Body of pancreas (tissue), 4 donors: ENCODE measurements around the gene KLK7. TPM values are rescaled to one million over a fixed set of nuclear protein-coding genes. Genes with fewer than 3 reads are reported as not detected.

ENCODE experiments used
- ATAC-seq: fragments of 150-250 bp; one replicate; pipeline ENCODE4 v1.9.1; 2016
- DNase-seq, 4 donors: peaks; one replicate each; pipeline ENCODE4 v3.0.0-alpha.2; 2019
- H3K27ac ChIP-seq, 4 donors: fragments of 200-600 bp; sonication (generic); 1 replicate in 3 of 4; 2 replicates in 1 of 4; pipeline versions ENCODE4 v1.5.1 to v1.6.1; 2016 to 2019; ENCODE audit warnings: mild to moderate bottlenecking in 1 of 4, mixed read lengths in 1 of 4, moderate library complexity in 1 of 4
- H3K27me3 ChIP-seq, 2 donors: fragments of 200-600 bp; sonication (generic); one replicate each; pipeline ENCODE4 v1.6.0; 2016; ENCODE audit warnings: mild to moderate bottlenecking in 1 of 2
- H3K36me3 ChIP-seq, 2 donors: fragments of 200-600 bp; sonication (generic); replicated peaks in 1 of 2; 2 replicates each; pipeline ENCODE4 v1.5.1; 2016; ENCODE audit warnings: low read depth in 2 of 2; ENCODE audit not compliant: insufficient read depth in 1 of 2
- H3K4me1 ChIP-seq: fragments of 200-600 bp; sonication (generic); one replicate; pipeline ENCODE4 v1.6.0; 2016
- H3K4me3 ChIP-seq, 2 donors: fragments of 200-600 bp; sonication (generic); 1 replicate in 1 of 2; 2 replicates in 1 of 2; pipeline ENCODE4 v1.5.1; 2016 to 2019
- H3K9me3 ChIP-seq, 3 donors: fragments of 200-600 bp; sonication (generic); 1 replicate in 2 of 3; 2 replicates in 1 of 3; pipeline ENCODE4 v1.5.1; 2016
- POLR2A ChIP-seq, 3 donors: fragments of 450-650 bp; IDR thresholded peaks; one replicate each; pipeline ENCODE4 v1.6.1; 2016; ENCODE audit warnings: antibody characterized with exemption in 3 of 3, mild to moderate bottlenecking in 2 of 3
- WGBS, 2 donors: methylation state at CpG; one replicate each; pipeline ENCODE4 v1.1.5; 2017; 5-methylcytosine and 5-hydroxymethylcytosine counted together
- intact Hi-C: fragments of 100-400 bp; cut with DNase I; formaldehyde crosslinking; loops from one replicate; pipeline ENCODE4 v1.15.1; 2023
- total RNA-seq, 2 donors: library from RNA; depleted of rRNA; stranded (reverse); fragments of >200 nt; gene quantifications; one replicate each; pipeline ENCODE4 v1.1.0, GENCODE V29; 2016
- TF ChIP-seq, protein P1 (sequence below), 7 experiments: fragments of 450-650 bp in 4 of 7; fragments of 200-600 bp in 3 of 7; sonication (generic) in 3 of 7; IDR thresholded peaks; one replicate each; pipeline ENCODE4 v1.5.1; 2016 to 2019; ENCODE audit warnings: antibody characterized with exemption in 7 of 7

The KLK7 gene
- total RNA-seq, 2 donors from 2014 or later = 4.2 TPM; not detected in 1

DNA sequence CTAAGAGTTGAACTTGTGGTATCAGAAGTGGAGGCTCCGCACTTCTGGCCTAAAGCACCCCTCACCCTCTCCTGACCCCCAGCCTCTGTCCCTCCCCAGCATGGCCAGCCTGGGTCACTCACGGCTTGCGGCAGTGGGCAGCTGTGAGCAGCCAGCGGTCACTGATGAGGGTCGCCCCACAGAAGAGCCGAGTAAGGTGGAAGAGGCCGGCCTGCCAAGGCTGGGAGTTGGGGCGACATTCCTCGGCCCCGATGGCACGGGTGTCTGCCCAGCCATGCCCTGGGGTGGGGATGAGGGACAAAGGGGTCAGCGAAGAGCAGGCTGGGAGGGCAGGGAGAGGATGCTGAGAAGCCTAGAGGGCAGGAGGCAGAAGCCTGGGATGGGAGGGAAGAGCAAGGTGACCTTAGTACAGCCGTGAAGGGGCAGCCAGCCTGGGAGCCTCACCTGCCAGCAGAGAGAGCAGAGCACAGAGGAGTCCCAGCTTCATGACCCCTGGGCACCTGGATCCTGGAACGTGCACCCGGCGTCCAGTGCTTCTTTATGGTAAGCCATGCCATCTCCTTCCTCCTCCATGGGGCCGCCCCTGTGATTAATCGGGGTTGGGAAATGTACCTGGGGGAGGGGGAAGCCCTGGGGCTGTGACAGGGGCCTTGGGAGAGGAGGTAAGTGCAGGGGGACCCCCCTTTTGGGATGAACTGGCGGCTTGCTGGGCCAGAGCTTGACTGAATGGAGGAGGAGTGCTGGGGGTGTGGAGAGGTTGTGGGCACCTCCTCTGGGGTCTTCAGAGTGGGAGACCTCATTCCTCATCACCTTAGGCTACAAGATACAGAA lies 25.6 kb upstream of the KLK7 start:
- H3K36me3 ChIP-seq = no peaks in the 10 kb centered on the region
- WGBS, 2 donors = 42 to 59% methylated on average over 6 to 19 of the region's 19 CpGs
- no peak for DNase-seq
- H3K4me1 ChIP-seq = no peaks in the 10 kb centered on the region
- intact Hi-C loops = no loop called here
- peaks cover 0 to 1% of the 10 kb centered on the region in 2 donors for H3K27me3 ChIP-seq
- ATAC-seq = no peak
- H3K4me3 ChIP-seq = no peak overlapping the region
- no peaks in the 10 kb centered on the region for H3K9me3 ChIP-seq
- TF ChIP-seq, protein P1, sequence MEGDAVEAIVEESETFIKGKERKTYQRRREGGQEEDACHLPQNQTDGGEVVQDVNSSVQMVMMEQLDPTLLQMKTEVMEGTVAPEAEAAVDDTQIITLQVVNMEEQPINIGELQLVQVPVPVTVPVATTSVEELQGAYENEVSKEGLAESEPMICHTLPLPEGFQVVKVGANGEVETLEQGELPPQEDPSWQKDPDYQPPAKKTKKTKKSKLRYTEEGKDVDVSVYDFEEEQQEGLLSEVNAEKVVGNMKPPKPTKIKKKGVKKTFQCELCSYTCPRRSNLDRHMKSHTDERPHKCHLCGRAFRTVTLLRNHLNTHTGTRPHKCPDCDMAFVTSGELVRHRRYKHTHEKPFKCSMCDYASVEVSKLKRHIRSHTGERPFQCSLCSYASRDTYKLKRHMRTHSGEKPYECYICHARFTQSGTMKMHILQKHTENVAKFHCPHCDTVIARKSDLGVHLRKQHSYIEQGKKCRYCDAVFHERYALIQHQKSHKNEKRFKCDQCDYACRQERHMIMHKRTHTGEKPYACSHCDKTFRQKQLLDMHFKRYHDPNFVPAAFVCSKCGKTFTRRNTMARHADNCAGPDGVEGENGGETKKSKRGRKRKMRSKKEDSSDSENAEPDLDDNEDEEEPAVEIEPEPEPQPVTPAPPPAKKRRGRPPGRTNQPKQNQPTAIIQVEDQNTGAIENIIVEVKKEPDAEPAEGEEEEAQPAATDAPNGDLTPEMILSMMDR (IDR thresholded peaks at IDR 0.05) = no peak
- no peak for TF ChIP-seq POLR2A (IDR thresholded peaks at IDR 0.05)
- no peak overlapping the region for H3K27ac ChIP-seq

DNA sequence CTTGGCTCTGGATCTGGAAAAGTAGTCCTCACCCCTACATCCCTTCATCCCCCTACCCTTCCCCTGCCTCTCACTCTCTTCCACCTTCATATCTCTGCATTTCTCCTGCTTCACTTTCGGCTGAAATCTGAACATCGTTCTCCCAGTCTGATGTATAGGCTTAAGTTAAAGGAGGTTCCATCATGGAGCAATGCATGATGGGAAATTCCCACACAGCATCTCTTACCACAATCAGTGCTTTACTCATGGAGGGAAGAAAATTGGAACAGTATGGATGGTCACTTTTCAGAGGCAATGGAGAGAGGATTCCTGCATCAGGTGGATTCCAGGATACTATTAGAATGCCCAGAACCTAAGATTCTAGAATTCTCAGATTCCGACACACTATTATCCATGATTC lies 23.8 kb upstream of the KLK7 start:
- ATAC-seq (no peak), DNase-seq (no peak)
- no peaks in the 10 kb centered on the region for H3K9me3 ChIP-seq
- H3K27ac ChIP-seq = no peak overlapping the region
- H3K4me3 ChIP-seq = no peak overlapping the region
- intact Hi-C loops = no loop called here
- TF ChIP-seq POLR2A (IDR thresholded peaks at IDR 0.05) = no peak
- TF ChIP-seq, protein P1 (IDR thresholded peaks at IDR 0.05) = no peak
- WGBS, 2 donors = 60 to 63% methylated on average over 3 of the region's 3 CpGs
- H3K4me1 ChIP-seq = no peaks in the 10 kb centered on the region
- no peaks in the 10 kb centered on the region for H3K27me3 ChIP-seq
- no peaks in the 10 kb centered on the region for H3K36me3 ChIP-seq

DNA sequence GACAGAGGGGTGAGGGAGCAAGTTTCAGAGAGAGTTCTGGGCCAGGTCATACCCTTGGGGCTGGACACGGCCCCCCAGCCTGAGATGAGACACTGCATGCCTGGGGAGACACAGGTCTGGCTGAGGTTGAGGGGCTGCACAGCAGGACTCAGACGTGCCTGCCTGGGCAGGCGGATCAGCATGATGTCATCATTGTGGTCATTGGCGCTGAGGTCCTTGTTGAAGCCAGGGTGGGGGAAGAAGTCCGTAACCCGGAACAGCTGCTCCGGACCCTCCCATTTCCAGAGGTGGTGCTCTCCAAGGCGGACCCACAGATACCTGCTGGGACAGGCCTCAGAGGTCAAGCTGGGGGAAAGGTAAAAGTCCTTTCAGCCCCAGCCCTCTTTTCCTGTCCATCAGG lies 22.7 kb upstream of the KLK7 start:
- WGBS, 2 donors = 30 to 31% methylated on average over 7 to 8 of the region's 8 CpGs

DNA sequence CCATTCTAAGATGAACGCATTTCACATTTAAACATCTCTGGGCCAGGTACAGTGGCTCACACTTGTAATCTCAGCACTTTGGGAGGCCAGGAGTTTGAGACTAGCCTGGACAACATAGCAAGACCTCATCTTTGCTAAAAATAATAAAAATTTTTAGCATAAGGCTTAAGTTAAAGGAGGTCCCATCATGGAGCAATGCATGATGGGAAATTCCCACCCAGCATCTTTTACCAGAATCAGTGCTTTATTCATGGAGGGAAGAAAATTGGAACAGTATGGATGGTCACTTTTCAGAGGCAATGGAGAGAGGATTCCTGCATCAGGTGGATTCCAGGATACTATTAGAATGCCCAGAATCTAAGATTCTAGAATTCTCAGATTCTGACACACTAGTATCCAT lies 21.5 kb upstream of the KLK7 start:
- intact Hi-C loops = no loop called here
- TF ChIP-seq, protein P1 (IDR thresholded peaks at IDR 0.05) = no peak
- TF ChIP-seq POLR2A (IDR thresholded peaks at IDR 0.05) = no peak
- ATAC-seq (no peak), DNase-seq (no peak)
- H3K27me3 ChIP-seq = no peaks in the 10 kb centered on the region
- H3K9me3 ChIP-seq = no peaks in the 10 kb centered on the region
- no peak overlapping the region for H3K4me3 ChIP-seq
- H3K27ac ChIP-seq = no peak overlapping the region
- no peaks in the 10 kb centered on the region for H3K4me1 ChIP-seq
- no peaks in the 10 kb centered on the region for H3K36me3 ChIP-seq
- 67 to 76% methylated on average over 1 of the region's 1 CpG for WGBS, 2 donors

More for the DNA sequence above, 22.7 kb upstream of the KLK7 start:
- ATAC-seq (no peak), DNase-seq (no peak)
- no peaks in the 10 kb centered on the region for H3K9me3 ChIP-seq
- intact Hi-C loops = no loop called here
- H3K36me3 ChIP-seq = no peaks in the 10 kb centered on the region
- no peak overlapping the region for H3K4me3 ChIP-seq
- H3K27me3 ChIP-seq = no peaks in the 10 kb centered on the region
- H3K27ac ChIP-seq = no peak overlapping the region
- TF ChIP-seq POLR2A (IDR thresholded peaks at IDR 0.05) = no peak
- TF ChIP-seq, protein P1 (IDR thresholded peaks at IDR 0.05) = no peak
- H3K4me1 ChIP-seq = no peaks in the 10 kb centered on the region

DNA sequence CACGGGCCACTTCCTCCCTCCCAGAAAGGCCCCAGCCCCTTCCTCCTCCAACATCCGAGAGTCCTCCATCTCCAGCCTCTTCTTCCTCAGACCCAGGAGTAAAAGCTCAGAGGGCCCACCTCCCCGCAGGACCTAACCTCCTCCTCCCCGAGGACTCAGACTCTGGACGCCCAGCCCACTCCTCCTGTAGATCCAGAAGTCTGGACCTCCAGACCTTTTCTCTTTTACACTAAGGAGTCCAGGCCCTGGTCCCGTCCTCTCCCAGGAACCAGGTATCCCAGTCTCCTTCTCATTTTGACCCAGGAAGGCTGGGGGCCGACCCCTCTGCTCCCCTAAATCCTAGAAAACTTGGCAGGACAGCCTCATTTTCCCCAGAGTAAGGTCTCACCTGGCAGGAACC lies 19.6 kb upstream of the KLK7 start:
- H3K27ac ChIP-seq = no peak overlapping the region
- no peaks in the 10 kb centered on the region for H3K4me1 ChIP-seq
- no peaks in the 10 kb centered on the region for H3K36me3 ChIP-seq
- H3K27me3 ChIP-seq = no peaks in the 10 kb centered on the region
- TF ChIP-seq POLR2A (IDR thresholded peaks at IDR 0.05) = no peak
- TF ChIP-seq, protein P1 (IDR thresholded peaks at IDR 0.05) = no peak
- no peaks in the 10 kb centered on the region for H3K9me3 ChIP-seq
- intact Hi-C loops = no loop called here
- DNase-seq (no peak), ATAC-seq (no peak)
- 62 to 63% methylated on average over 7 of the region's 7 CpGs for WGBS, 2 donors
- H3K4me3 ChIP-seq = no peak overlapping the region
